HEK293T (cell line): ENCODE data around the gene CXXC5.
A peak's percentile ranks its signal among the peaks of the same experiment; 100 is the strongest.

Experiments
- CTCF ChIA-PET: fragments of 350-600 bp; formaldehyde crosslinking; extraction: SDS; loops from one replicate; lab custom pipeline; 2021; ENCODE audit warnings: antibody characterized with exemption, inconsistent platforms; lab: Yijun Ruan, JAX
- POLR2A ChIA-PET: fragments of 350-600 bp; formaldehyde crosslinking; extraction: SDS; loops from one replicate; lab custom pipeline; 2020; ENCODE audit warnings: antibody characterized with exemption, inconsistent platforms; lab: Yijun Ruan, JAX
- DNase-seq: peaks from one replicate; pipeline ENCODE4 v3.0.0; 2012; ENCODE audit warnings: mixed read lengths; ENCODE audit errors: extremely low spot score
- ARNT ChIP-seq: fragments of 450-650 bp; IDR thresholded peaks from 2 replicates; pipeline ENCODE4 v1.6.1; 2017; ENCODE audit warnings: mild to moderate bottlenecking
- BHLHE40 ChIP-seq: fragments of 450-650 bp; IDR thresholded peaks from 2 replicates; pipeline ENCODE4 v1.6.1; 2016; ENCODE audit warnings: mild to moderate bottlenecking, moderate library complexity, borderline replicate concordance
- CTBP1 ChIP-seq: fragments of 450-650 bp; IDR thresholded peaks from 2 replicates; pipeline ENCODE4 v1.6.1; 2016; ENCODE audit warnings: borderline replicate concordance
- ELF4 ChIP-seq: fragments of 450-650 bp; IDR thresholded peaks from 2 replicates; pipeline ENCODE4 v1.6.1; 2017; ENCODE audit warnings: antibody characterized with exemption
- FOXA1 ChIP-seq: fragments of 450-650 bp; IDR thresholded peaks from 2 replicates; pipeline ENCODE4 v1.6.1; 2016; ENCODE audit warnings: mild to moderate bottlenecking
- FOXK2 ChIP-seq: fragments of 450-650 bp; IDR thresholded peaks from 2 replicates; pipeline ENCODE4 v1.6.1; 2016; ENCODE audit warnings: mild to moderate bottlenecking
- FOXM1 ChIP-seq: fragments of 450-650 bp; IDR thresholded peaks from 2 replicates; pipeline ENCODE4 v1.6.1; 2017; ENCODE audit warnings: mild to moderate bottlenecking, borderline replicate concordance
- HDGF ChIP-seq: fragments of 450-650 bp; IDR thresholded peaks from 2 replicates; pipeline ENCODE4 v1.6.1; 2017; ENCODE audit warnings: antibody characterized with exemption, borderline replicate concordance
- L3MBTL2 ChIP-seq: fragments of 450-650 bp; conservative IDR thresholded peaks from 2 replicates; pipeline ENCODE4 v1.6.1; 2016; ENCODE audit warnings: mild to moderate bottlenecking
- LEF1 ChIP-seq: fragments of 450-650 bp; IDR thresholded peaks from 2 replicates; pipeline ENCODE4 v1.6.1; 2017; ENCODE audit warnings: mild to moderate bottlenecking, borderline replicate concordance
- NFRKB ChIP-seq: fragments of 450-650 bp; IDR thresholded peaks from 2 replicates; pipeline ENCODE4 v1.6.1; 2016; ENCODE audit warnings: mild to moderate bottlenecking, moderate library complexity
- PKNOX1 ChIP-seq: fragments of 450-650 bp; IDR thresholded peaks from 2 replicates; pipeline ENCODE4 v1.6.1; 2016
- SP1 ChIP-seq: fragments of 450-650 bp; IDR thresholded peaks from 2 replicates; pipeline ENCODE4 v1.6.1; 2017
- SUZ12 ChIP-seq: fragments of 450-650 bp; IDR thresholded peaks from 2 replicates; pipeline ENCODE4 v1.6.1; 2016; ENCODE audit warnings: mild to moderate bottlenecking
- TARDBP ChIP-seq: fragments of 450-650 bp; IDR thresholded peaks from 2 replicates; pipeline ENCODE4 v1.6.1; 2016
- ZNF384 ChIP-seq: fragments of 450-650 bp; IDR thresholded peaks from 2 replicates; pipeline ENCODE4 v1.6.1; 2016

CXXC5 gene

GRCh38 chr5:139677736-139678613, 29.8 kb downstream of the CXXC5 start:
- peak; percentile 37 for DNase-seq
- CTCF ChIA-PET: interaction anchor here (0.5 kb wide), 1 partner anchor 89 kb away, joined by 3 read pairs; no protein-coding TSS in a partner anchor
- TF ChIP-seq PKNOX1 (no peak), FOXK2 (no peak)
- POLR2A ChIA-PET: interaction anchor here (0.7 kb wide), 1 partner anchor 238 kb away, joined by 3 read pairs; the partner anchor contains the start of gene DNAJC18

GRCh38 chr5:139678751-139679750, 30.9 kb downstream of the CXXC5 start:
- no peak for DNase-seq
- CTCF ChIA-PET: no interaction called here
- POLR2A ChIA-PET: interaction anchor here (0.7 kb wide), 1 partner anchor 239 kb away, joined by 3 read pairs; the partner anchor contains the start of gene DNAJC18
- TF ChIP-seq FOXM1: no peak
- TF ChIP-seq ELF4: no peak
- no peak for TF ChIP-seq FOXK2
- TF ChIP-seq NFRKB: no peak
- TF ChIP-seq LEF1: no peak
- TF ChIP-seq TARDBP: no peak
- no peak for TF ChIP-seq L3MBTL2
- no peak for TF ChIP-seq BHLHE40
- no peak for TF ChIP-seq SUZ12
- no peak for TF ChIP-seq FOXA1
- TF ChIP-seq ARNT: no peak
- no peak for TF ChIP-seq SP1

- no peak for TF ChIP-seq FOXA1
- TF ChIP-seq BHLHE40: no peak
- TF ChIP-seq L3MBTL2: no peak
- POLR2A ChIA-PET: no interaction called here
- CTCF ChIA-PET: no interaction called here
- no peak for DNase-seq
Measured at GRCh38 chr5:139680368-139681111, 32.4 kb downstream of the CXXC5 start.

GRCh38 chr5:139681112-139681458, 32.9 kb downstream of the CXXC5 start:
- no peak for DNase-seq
- TF ChIP-seq NFRKB (no peak), ZNF384 (no peak), HDGF (no peak), FOXK2 (no peak), BHLHE40 (no peak), FOXM1 (no peak), CTBP1 (no peak)
- ChIA-PET POLR2A (no interaction called here), CTCF (interaction anchor here (1.0 kb wide), 1 partner anchor 9 kb away, joined by 3 read pairs; no protein-coding TSS in a partner anchor)

- no peak for DNase-seq
- TF ChIP-seq NFRKB: no peak
- TF ChIP-seq FOXK2: no peak
- no peak for TF ChIP-seq L3MBTL2
- TF ChIP-seq HDGF: no peak
- no peak for TF ChIP-seq FOXA1
- TF ChIP-seq CTBP1: no peak
- TF ChIP-seq FOXM1: no peak
- TF ChIP-seq BHLHE40: no peak
- TF ChIP-seq ARNT: no peak
- no peak for TF ChIP-seq TARDBP
- no peak for TF ChIP-seq SP1
- no peak for TF ChIP-seq SUZ12
- ChIA-PET POLR2A (no interaction called here), CTCF (interaction anchor here (1.0 kb wide), 1 partner anchor 9 kb away, joined by 3 read pairs; no protein-coding TSS in a partner anchor)
Measured at GRCh38 chr5:139681466-139681865, 33.3 kb downstream of the CXXC5 start.

GRCh38 chr5:139682016-139682975, 34.1 kb downstream of the CXXC5 start:
- ChIA-PET CTCF (interaction anchor here (1.0 kb wide), 1 partner anchor 8 kb away, joined by 3 read pairs; no protein-coding TSS in a partner anchor), POLR2A (no interaction called here)
- no peak for TF ChIP-seq NFRKB
- no peak for TF ChIP-seq L3MBTL2
- TF ChIP-seq LEF1: no peak
- no peak for TF ChIP-seq ELF4
- TF ChIP-seq BHLHE40: no peak
- TF ChIP-seq HDGF: no peak
- no peak for TF ChIP-seq FOXK2
- no peak for TF ChIP-seq PKNOX1
- no peak for TF ChIP-seq CTBP1
- TF ChIP-seq FOXM1: no peak
- TF ChIP-seq FOXA1: no peak
- no peak for TF ChIP-seq TARDBP
- no peak for TF ChIP-seq SP1
- no peak for TF ChIP-seq SUZ12
- DNase-seq: no peak
